Measurements from ENCODE around the gene NRG2.

DNA sequence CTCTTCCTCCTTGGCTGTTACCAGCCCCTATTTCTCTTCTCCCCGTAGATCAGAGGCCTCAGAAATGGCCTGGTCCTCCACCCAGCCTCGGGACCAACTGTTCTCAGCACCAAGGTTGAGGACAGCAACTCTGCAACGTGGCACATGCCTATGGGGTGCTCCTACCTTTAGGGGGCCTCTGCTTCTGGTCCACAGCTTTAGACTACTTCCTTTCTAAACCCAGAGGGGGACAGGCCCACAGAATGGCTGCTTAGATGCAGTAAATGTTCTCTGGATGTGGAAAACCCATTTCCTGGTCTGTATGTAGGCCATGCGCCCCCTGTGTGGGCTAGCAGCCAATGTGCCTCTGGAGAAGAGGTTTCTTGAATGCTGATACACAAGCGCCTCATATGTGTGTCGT, 68.4 kb downstream of the NRG2 start:
- TF ChIP-seq, protein P1, sequence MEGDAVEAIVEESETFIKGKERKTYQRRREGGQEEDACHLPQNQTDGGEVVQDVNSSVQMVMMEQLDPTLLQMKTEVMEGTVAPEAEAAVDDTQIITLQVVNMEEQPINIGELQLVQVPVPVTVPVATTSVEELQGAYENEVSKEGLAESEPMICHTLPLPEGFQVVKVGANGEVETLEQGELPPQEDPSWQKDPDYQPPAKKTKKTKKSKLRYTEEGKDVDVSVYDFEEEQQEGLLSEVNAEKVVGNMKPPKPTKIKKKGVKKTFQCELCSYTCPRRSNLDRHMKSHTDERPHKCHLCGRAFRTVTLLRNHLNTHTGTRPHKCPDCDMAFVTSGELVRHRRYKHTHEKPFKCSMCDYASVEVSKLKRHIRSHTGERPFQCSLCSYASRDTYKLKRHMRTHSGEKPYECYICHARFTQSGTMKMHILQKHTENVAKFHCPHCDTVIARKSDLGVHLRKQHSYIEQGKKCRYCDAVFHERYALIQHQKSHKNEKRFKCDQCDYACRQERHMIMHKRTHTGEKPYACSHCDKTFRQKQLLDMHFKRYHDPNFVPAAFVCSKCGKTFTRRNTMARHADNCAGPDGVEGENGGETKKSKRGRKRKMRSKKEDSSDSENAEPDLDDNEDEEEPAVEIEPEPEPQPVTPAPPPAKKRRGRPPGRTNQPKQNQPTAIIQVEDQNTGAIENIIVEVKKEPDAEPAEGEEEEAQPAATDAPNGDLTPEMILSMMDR (IDR thresholded peaks at IDR 0.05; ENCODE audit: insufficient read depth, low read length, poor library complexity, severe bottlenecking), result no peak
- no peak for TF ChIP-seq EZH2phosphoT487 (conservative IDR thresholded peaks at IDR 0.05; ENCODE audit: low read length)
